H9 (cell line): ENCODE data around the gene C17orf113. TPM values are rescaled to one million over a fixed set of nuclear protein-coding genes. Genes with fewer than 3 reads are reported as not detected.
A peak's percentile ranks its signal among the peaks of the same experiment; 100 is the strongest.
"Not testable (repeated sequence)": the region's sequence is repeated elsewhere in the genome, so short reads cannot be mapped to it uniquely, and the experiment has no call there.

Source experiments
- DNase-seq: peaks from one replicate; pipeline ENCODE4 v3.0.0-alpha.2; 2017
- H2AFZ ChIP-seq: one replicate; pipeline ENCODE4 v1.6.1; 2013; ENCODE audit warnings: mild to moderate bottlenecking, low read length, control low read depth, moderate library complexity
- H2AK5ac ChIP-seq: 2 replicates; pipeline ENCODE4 v1.6.1; 2013; ENCODE audit warnings: low read length, control low read depth, mixed read lengths; ENCODE audit not compliant: insufficient read length
- H2BK120ac ChIP-seq: one replicate; pipeline ENCODE4 v1.6.1; 2013; ENCODE audit warnings: low read depth, mild to moderate bottlenecking, low read length, control low read depth, inconsistent platforms; ENCODE audit not compliant: poor library complexity, severe bottlenecking
- H2BK12ac ChIP-seq: 2 replicates; pipeline ENCODE4 v1.6.1; 2013; ENCODE audit warnings: low read length, control low read depth, mixed read lengths, low read depth; ENCODE audit not compliant: insufficient read length
- H2BK15ac ChIP-seq: 2 replicates; pipeline ENCODE4 v1.6.1; 2013; ENCODE audit warnings: low read depth, low read length, control low read depth
- H2BK20ac ChIP-seq: one replicate; pipeline ENCODE4 v1.6.1; 2013; ENCODE audit warnings: low read depth, mild to moderate bottlenecking, low read length, control low read depth, inconsistent platforms; ENCODE audit not compliant: poor library complexity, severe bottlenecking
- H2BK5ac ChIP-seq: 2 replicates; pipeline ENCODE4 v1.6.1; 2013; ENCODE audit warnings: low read length, control low read depth, mixed read lengths; ENCODE audit not compliant: insufficient read length
- H3K14ac ChIP-seq: 2 replicates; pipeline ENCODE4 v1.6.1; 2013; ENCODE audit warnings: low read length, control low read depth; ENCODE audit not compliant: insufficient read depth
- H3K18ac ChIP-seq: 2 replicates; pipeline ENCODE4 v1.6.1; 2013; ENCODE audit warnings: low read depth, mild to moderate bottlenecking, mixed read lengths, low read length, control low read depth; ENCODE audit not compliant: insufficient read length
- H3K23ac ChIP-seq: 2 replicates; pipeline ENCODE4 v1.6.1; 2013; ENCODE audit warnings: low read length, control low read depth, mixed read lengths, low read depth; ENCODE audit not compliant: insufficient read length
- H3K23me2 ChIP-seq: 2 replicates; pipeline ENCODE4 v1.6.1; 2013; ENCODE audit warnings: low read depth, mild to moderate bottlenecking, mixed read lengths, low read length, control low read depth; ENCODE audit not compliant: insufficient read length, poor library complexity, severe bottlenecking
- H3K27ac ChIP-seq: 2 replicates; pipeline ENCODE4 v1.5.1; 2013; ENCODE audit warnings: low read length, control low read depth, mixed read lengths, low read depth; ENCODE audit not compliant: insufficient read length
- H3K27me3 ChIP-seq: 2 replicates; pipeline ENCODE4 v1.6.1; 2013; ENCODE audit warnings: low read length, control low read depth, inconsistent platforms; ENCODE audit not compliant: insufficient read depth
- H3K4ac ChIP-seq: 2 replicates; pipeline ENCODE4 v1.6.1; 2013; ENCODE audit warnings: low read depth, mild to moderate bottlenecking, control low read depth, inconsistent platforms, low read length, moderate library complexity
- H3K4me1 ChIP-seq: 2 replicates; pipeline ENCODE4 v1.6.1; 2013; ENCODE audit warnings: low read length, control low read depth, inconsistent platforms; ENCODE audit not compliant: insufficient read depth
- H3K4me2 ChIP-seq: 2 replicates; pipeline ENCODE4 v1.6.1; 2013; ENCODE audit warnings: low read length, control low read depth, mixed read lengths; ENCODE audit not compliant: insufficient read length, insufficient read depth
- H3K56ac ChIP-seq: 2 replicates; pipeline ENCODE4 v1.6.1; 2013; ENCODE audit warnings: low read depth, mild to moderate bottlenecking, mixed read lengths, low read length, control low read depth; ENCODE audit not compliant: insufficient read length
- H3K79me1 ChIP-seq: 2 replicates; pipeline ENCODE4 v1.6.1; 2013; ENCODE audit warnings: low read depth, mild to moderate bottlenecking, moderate library complexity, low read length, control low read depth, inconsistent platforms; ENCODE audit not compliant: insufficient read depth, poor library complexity, severe bottlenecking
- H3K79me2 ChIP-seq: 2 replicates; pipeline ENCODE4 v1.6.1; 2013; ENCODE audit warnings: low read length, control low read depth, inconsistent platforms; ENCODE audit not compliant: insufficient read depth
- H3K9ac ChIP-seq: 2 replicates; pipeline ENCODE4 v1.6.1; 2013; ENCODE audit warnings: low read length, control low read depth, mixed read lengths; ENCODE audit not compliant: insufficient read length; ENCODE audit errors: extremely low read depth
- H3K9me3 ChIP-seq: one replicate; pipeline ENCODE4 v1.6.1; 2013; ENCODE audit warnings: low read depth, low read length, inconsistent platforms; ENCODE audit not compliant: control insufficient read depth
- H3T11ph ChIP-seq: one replicate; pipeline ENCODE4 v1.6.1; 2013; ENCODE audit warnings: mild to moderate bottlenecking, low read length, control low read depth, inconsistent platforms
- H4K20me1 ChIP-seq: one replicate; pipeline ENCODE4 v1.6.1; 2013; ENCODE audit not compliant: control insufficient read depth, insufficient read length, insufficient read depth
- H4K5ac ChIP-seq: 2 replicates; pipeline ENCODE4 v1.6.1; 2013; ENCODE audit warnings: low read depth, mild to moderate bottlenecking, mixed read lengths, low read length, control low read depth; ENCODE audit not compliant: insufficient read length
- H4K8ac ChIP-seq: replicated peaks from 2 replicates; pipeline ENCODE4 v1.6.1; 2013; ENCODE audit warnings: low read length, control low read depth, mixed read lengths, low read depth; ENCODE audit not compliant: insufficient read length
- H4K91ac ChIP-seq: 2 replicates; pipeline ENCODE4 v1.6.1; 2013; ENCODE audit warnings: low read depth, mild to moderate bottlenecking, moderate library complexity, mixed read lengths, low read length, control low read depth; ENCODE audit not compliant: insufficient read length
- H3K27ac Mint-ChIP-seq, 3 experiments: 2 replicates in 2 of 3; 3 replicates in 1 of 3; pipeline ENCODE4 v1.8.0; 2020 to 2021; ENCODE audit warnings: mixed read lengths in 3 of 3, mild to moderate bottlenecking in 1 of 3, moderate library complexity in 1 of 3
- H3K27me3 Mint-ChIP-seq: 2 replicates; pipeline ENCODE4 v1.8.0; 2021; ENCODE audit warnings: low read depth, mild to moderate bottlenecking, moderate library complexity, mixed read lengths
- H3K36me3 Mint-ChIP-seq, 3 experiments: 2 replicates in 2 of 3; 3 replicates in 1 of 3; pipeline ENCODE4 v1.8.0; 2020 to 2021; ENCODE audit warnings: low read depth in 3 of 3, mixed read lengths in 3 of 3; ENCODE audit not compliant: insufficient read depth in 1 of 3
- H3K4me1 Mint-ChIP-seq, 2 experiments: 2 replicates each; pipeline ENCODE4 v1.8.0; 2020; ENCODE audit warnings: mixed read lengths in 2 of 2
- H3K4me3 Mint-ChIP-seq, 2 experiments: 2 replicates in 1 of 2; 3 replicates in 1 of 2; pipeline ENCODE4 v1.8.0; 2020 to 2021; ENCODE audit warnings: mild to moderate bottlenecking in 2 of 2, mixed read lengths in 2 of 2, moderate library complexity in 1 of 2
- H3K9me3 Mint-ChIP-seq, 2 experiments: 2 replicates in 1 of 2; 3 replicates in 1 of 2; pipeline ENCODE4 v1.8.0; 2020; ENCODE audit warnings: mild to moderate bottlenecking in 2 of 2, mixed read lengths in 2 of 2, moderate library complexity in 1 of 2
- WGBS: extraction: QIAGEN DNeasy Blood & Tissue Kit; methylation state at CpG from one replicate; pipeline ENCODE4 v1.1.7; 2013; ENCODE audit warnings: missing lambda C conversion rate, low lambda C conversion rate, mixed read lengths; ENCODE audit not compliant: insufficient read length; ENCODE audit errors: extremely low coverage; 5-methylcytosine and 5-hydroxymethylcytosine counted together
- total RNA-seq: library from RNA; stranded (reverse); gene quantifications from 2 replicates; pipeline ENCODE4 v1.2.1, GENCODE V29; 2021
- TF ChIP-seq, protein P1 (sequence below): fragments of 200-600 bp; sonication (generic); conservative IDR thresholded peaks from 3 replicates; pipeline ENCODE4 v1.8.0; 2021; ENCODE audit warnings: antibody characterized with exemption, mild to moderate bottlenecking

C17orf113 gene
- total RNA-seq, 1 experiment from 2014 or later: 1.0 TPM

DNA sequence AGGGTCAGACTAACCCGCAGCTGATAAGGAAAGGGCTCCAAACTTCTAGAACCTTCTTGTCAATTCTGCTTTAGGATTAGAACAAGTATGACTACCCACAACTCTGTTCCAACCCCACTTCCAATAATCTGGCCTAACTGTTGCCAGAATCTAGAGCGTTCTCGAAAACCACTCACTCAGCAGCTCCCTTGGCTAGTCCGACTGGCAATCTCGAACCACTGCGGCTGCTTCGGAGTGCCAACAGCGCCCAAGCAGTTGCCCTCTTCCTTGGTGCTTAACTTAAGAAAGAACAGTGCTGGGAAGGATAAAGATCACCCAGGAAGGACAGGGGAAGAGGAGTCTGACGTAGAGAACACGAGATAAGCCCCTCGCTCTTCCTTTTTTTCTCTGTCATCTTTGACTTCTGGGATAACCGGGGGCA lies 34.0 kb downstream of the C17orf113 start:
- Histone ChIP-seq H2BK15ac (no peak overlapping the region), H3K23me2 (peaks cover 14% of the 10 kb centered on the region), H3K27ac (peak overlapping the region; percentile 61), H2BK5ac (peak overlapping the region; percentile 22), H2BK120ac (no peak overlapping the region), H3K18ac (peak overlapping the region; percentile 96), H3T11ph (peak overlapping the region; percentile 24), H3K9me3 (no peaks in the 10 kb centered on the region), H3K56ac (no peak overlapping the region), H3K23ac (no peak overlapping the region), H4K91ac (no peak overlapping the region), H3K4ac (peak overlapping the region; percentile 1; the same call in 1 of the 2 replicates), H4K20me1 (no peaks in the 10 kb centered on the region), H2AK5ac (peak overlapping the region; percentile 21), H4K8ac (no peak overlapping the region), H3K79me1 (peaks cover 4% of the 10 kb centered on the region), H3K27me3 (no peaks in the 10 kb centered on the region; the same call in 1 of the 2 replicates), H3K4me2 (peak overlapping the region; percentile 79), H3K4me1 (peaks cover 15% of the 10 kb centered on the region), H3K79me2 (peaks cover 30% of the 10 kb centered on the region; the same call in 1 of the 2 replicates), H3K9ac (peak overlapping the region; percentile 88), H2BK20ac (no peak overlapping the region), H2BK12ac (no peak overlapping the region), H3K14ac (peak overlapping the region; percentile 94; the same call in 1 of the 2 replicates), H4K5ac (no peak overlapping the region), H2AFZ (no peak overlapping the region)
- H3K4me3 Mint-ChIP-seq: peak overlapping the region; percentile 97 to 99
- DNase-seq: no peak
- H3K27me3 Mint-ChIP-seq: no peaks in the 10 kb centered on the region
- no CpG with 5 or more reads among the region's 12 CpGs for WGBS
- H3K27ac Mint-ChIP-seq: peak overlapping the region; percentile 98 to 100 (median 100)
- peaks cover 6 to 20% (median 12%) of the 10 kb centered on the region in 3 experiments for H3K36me3 Mint-ChIP-seq
- no peaks in the 10 kb centered on the region for H3K9me3 Mint-ChIP-seq
- TF ChIP-seq, protein P1, sequence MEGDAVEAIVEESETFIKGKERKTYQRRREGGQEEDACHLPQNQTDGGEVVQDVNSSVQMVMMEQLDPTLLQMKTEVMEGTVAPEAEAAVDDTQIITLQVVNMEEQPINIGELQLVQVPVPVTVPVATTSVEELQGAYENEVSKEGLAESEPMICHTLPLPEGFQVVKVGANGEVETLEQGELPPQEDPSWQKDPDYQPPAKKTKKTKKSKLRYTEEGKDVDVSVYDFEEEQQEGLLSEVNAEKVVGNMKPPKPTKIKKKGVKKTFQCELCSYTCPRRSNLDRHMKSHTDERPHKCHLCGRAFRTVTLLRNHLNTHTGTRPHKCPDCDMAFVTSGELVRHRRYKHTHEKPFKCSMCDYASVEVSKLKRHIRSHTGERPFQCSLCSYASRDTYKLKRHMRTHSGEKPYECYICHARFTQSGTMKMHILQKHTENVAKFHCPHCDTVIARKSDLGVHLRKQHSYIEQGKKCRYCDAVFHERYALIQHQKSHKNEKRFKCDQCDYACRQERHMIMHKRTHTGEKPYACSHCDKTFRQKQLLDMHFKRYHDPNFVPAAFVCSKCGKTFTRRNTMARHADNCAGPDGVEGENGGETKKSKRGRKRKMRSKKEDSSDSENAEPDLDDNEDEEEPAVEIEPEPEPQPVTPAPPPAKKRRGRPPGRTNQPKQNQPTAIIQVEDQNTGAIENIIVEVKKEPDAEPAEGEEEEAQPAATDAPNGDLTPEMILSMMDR: no peak
- peaks cover 53 to 62% of the 10 kb centered on the region in 2 experiments for H3K4me1 Mint-ChIP-seq

DNA sequence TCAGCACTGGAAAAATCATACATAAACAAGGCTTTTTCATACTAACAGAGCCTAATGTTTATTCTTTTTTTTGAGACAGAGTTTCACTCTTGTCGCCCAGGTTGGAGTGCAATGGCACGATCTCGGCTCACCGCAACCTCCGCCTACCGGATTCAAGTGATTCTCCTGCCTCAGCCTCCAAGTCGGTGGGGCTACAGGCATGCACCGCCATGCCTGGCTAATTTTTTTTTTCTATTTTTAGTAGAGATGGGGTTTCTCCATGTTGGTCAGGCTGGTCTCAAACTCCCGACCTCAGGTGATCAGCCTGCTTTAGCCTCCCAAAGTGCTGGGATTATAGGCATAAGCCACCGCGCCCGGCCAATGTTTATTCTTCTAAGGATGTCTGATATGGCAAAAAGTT lies 36.7 kb downstream of the C17orf113 start:
- H2AK5ac ChIP-seq, H3K14ac ChIP-seq, H2AFZ ChIP-seq, H2BK12ac ChIP-seq, H3K27me3 Mint-ChIP-seq, H3K79me1 ChIP-seq, H3K27me3 ChIP-seq, H3K56ac ChIP-seq, H2BK20ac ChIP-seq, H3K23ac ChIP-seq, H3K18ac ChIP-seq, H3K9me3 ChIP-seq, H2BK15ac ChIP-seq, H4K20me1 ChIP-seq, H3K4me2 ChIP-seq, DNase-seq, H4K8ac ChIP-seq, H3K9me3 Mint-ChIP-seq, H4K5ac ChIP-seq, H3T11ph ChIP-seq: not testable (repeated sequence)
- Histone ChIP-seq H3K79me2 (peaks cover 55% of the 10 kb centered on the region), H3K23me2 (peaks cover 12% of the 10 kb centered on the region), H3K27ac (peak overlapping the region; percentile 68), H2BK5ac (peak overlapping the region; percentile 81), H3K9ac (peak overlapping the region; percentile 16), H2BK120ac (peak overlapping the region; percentile 76), H4K91ac (peak overlapping the region; percentile 9), H3K4me1 (peaks cover 15% of the 10 kb centered on the region), H3K4ac (peak overlapping the region; percentile 5)
- Mint-ChIP-seq H3K27ac (peak overlapping the region; percentile 90 to 99 (median 97); a peak in 6 of 7 replicates), H3K36me3 (peaks cover 12 to 31% (median 25%) of the 10 kb centered on the region in 3 experiments), H3K4me3 (peak overlapping the region in 1 of 2 experiments; percentile 64; a peak in 3 of 5 replicates), H3K4me1 (peaks cover 60 to 65% of the 10 kb centered on the region in 2 experiments)
- no CpG with 5 or more reads among the region's 12 CpGs for WGBS
